HepG2 (cell line): ENCODE results near the gene RPS6KA2. TPM values are rescaled to one million over a fixed set of nuclear protein-coding genes. Genes with fewer than 3 reads are reported as not detected.

Source experiments
- ATAC-seq: fragments of 200-7000 bp; cut with Tn5 transposase; 3 replicates; pipeline ENCODE4 v1.9.1; 2020; ENCODE audit warnings: mild to moderate bottlenecking, moderate library complexity
- BruUV-seq: library from RNA; stranded (reverse); fragments of 400-500 nt; replicated peaks from 2 replicates; lab custom pipeline; 2021; lab: Mats Ljungman, UMichigan
- CTCF ChIA-PET: fragments of 300-600 bp; formaldehyde crosslinking; extraction: SDS; loops from one replicate; lab custom pipeline; 2021; ENCODE audit warnings: low total read pairs, inconsistent platforms, low intra/inter-chr PET ratio; lab: Yijun Ruan, JAX
- POLR2A ChIA-PET: fragments of 350-600 bp; sonication (Branson Sonifier 250); formaldehyde crosslinking; loops from one replicate; lab custom pipeline; 2020; ENCODE audit warnings: antibody characterized with exemption, inconsistent platforms; lab: Yijun Ruan, JAX
- DNase-seq: peaks from one replicate; pipeline ENCODE4 v3.0.0-alpha.2; 2015; ENCODE audit warnings: low spot score
- FAIRE-seq: peaks from 3 replicates; lab custom pipeline; 2011; peaks lifted over from hg19 to GRCh38; lab: Jason Lieb, UNC
- H2AFZ ChIP-seq: one replicate; pipeline ENCODE4 v1.6.1; 2011; ENCODE audit warnings: low read length, inconsistent platforms
- H3K27ac ChIP-seq: fragments of 300-600 bp; 3 replicates; pipeline ENCODE4 v1.8.0; 2011; ENCODE audit warnings: mixed run types, mild to moderate bottlenecking, mixed read lengths, low read length, inconsistent platforms; ENCODE audit not compliant: insufficient read depth; ENCODE audit errors: extremely low read length
- H3K27me3 ChIP-seq, 2 experiments: fragments of 200-600 bp in 1 of 2; 2 replicates in 1 of 2; 3 replicates in 1 of 2; pipeline versions ENCODE4 v1.6.0 to v1.8.0; 2011; ENCODE audit warnings: low read length in 2 of 2, mild to moderate bottlenecking in 2 of 2, moderate library complexity in 2 of 2, inconsistent platforms in 1 of 2; ENCODE audit not compliant: insufficient read depth in 2 of 2, control insufficient read depth in 1 of 2
- H3K36me3 ChIP-seq, 2 experiments: fragments of 200-600 bp in 1 of 2; replicated peaks in 1 of 2; 2 replicates in 1 of 2; 3 replicates in 1 of 2; pipeline versions ENCODE4 v1.5.1 to v1.8.0; 2011; ENCODE audit warnings: low read length in 2 of 2, inconsistent platforms in 1 of 2; ENCODE audit not compliant: insufficient read depth in 2 of 2, control insufficient read depth in 1 of 2
- H3K4me1 ChIP-seq: 2 replicates; pipeline ENCODE4 v1.5.1; 2012; ENCODE audit warnings: low read length, inconsistent platforms; ENCODE audit not compliant: insufficient read depth
- H3K4me2 ChIP-seq: 2 replicates; pipeline ENCODE4 v1.6.0; 2011; ENCODE audit warnings: low read depth, low read length, inconsistent platforms
- H3K4me3 ChIP-seq, 3 experiments: fragments of 200-600 bp in 1 of 3; sonication (generic), shearing (Covaris generic) in 1 of 3; replicated peaks in 1 of 3; 2 replicates each; pipeline ENCODE4 v1.5.1; 2011 to 2016; ENCODE audit warnings: low read length in 3 of 3, inconsistent platforms in 2 of 3, low read depth in 2 of 3, mild to moderate bottlenecking in 2 of 3, control low read depth in 1 of 3, mixed read lengths in 1 of 3; ENCODE audit not compliant: insufficient read depth in 1 of 3
- H3K79me2 ChIP-seq: one replicate; pipeline ENCODE4 v1.6.1; 2011; ENCODE audit warnings: low read length, inconsistent platforms; ENCODE audit not compliant: insufficient read depth
- H3K9ac ChIP-seq: 2 replicates; pipeline ENCODE4 v1.6.0; 2011; ENCODE audit warnings: mild to moderate bottlenecking, low read depth, low read length, inconsistent platforms; ENCODE audit not compliant: insufficient read depth
- H3K9me3 ChIP-seq: 2 replicates; pipeline ENCODE4 v1.5.1; 2012; ENCODE audit warnings: mild to moderate bottlenecking, low read length
- H4K20me1 ChIP-seq: 2 replicates; pipeline ENCODE4 v1.6.0; 2011; ENCODE audit warnings: inconsistent platforms, mild to moderate bottlenecking, low read length, moderate library complexity; ENCODE audit not compliant: insufficient read depth
- ARID2 ChIP-seq: sonication (generic); formaldehyde crosslinking; IDR thresholded peaks from 2 replicates; pipeline ENCODE4 v1.8.1; 2022; ENCODE audit warnings: mild to moderate bottlenecking, missing genetic modification reagents, borderline replicate concordance
- ARID3A ChIP-seq: IDR thresholded peaks from 2 replicates; pipeline ENCODE4 v1.6.1; 2012; ENCODE audit warnings: low read depth, low read length, improper control_type of control experiment
- ATAD3A ChIP-seq: sonication (generic); formaldehyde crosslinking; IDR thresholded peaks from 2 replicates; pipeline ENCODE4 v1.4.0; 2020; ENCODE audit warnings: missing genetic modification reagents
- CCDC6 ChIP-seq: sonication (generic); formaldehyde crosslinking; IDR thresholded peaks from 2 replicates; pipeline ENCODE4 v1.8.1; 2022; ENCODE audit warnings: mild to moderate bottlenecking, missing genetic modification reagents, moderate library complexity
- CEBPZ ChIP-seq: IDR thresholded peaks from 2 replicates; pipeline ENCODE4 v1.6.1; 2012; ENCODE audit warnings: low read length, improper control_type of control experiment
- KLF9 ChIP-seq: IDR thresholded peaks from 2 replicates; pipeline ENCODE4 v1.6.1; 2016; ENCODE audit warnings: low read depth
- NCOA2 ChIP-seq: sonication (generic); formaldehyde crosslinking; IDR thresholded peaks from 2 replicates; pipeline ENCODE4 v1.8.0; 2022; ENCODE audit warnings: inconsistent platforms
- SIX4 ChIP-seq: sonication (generic); formaldehyde crosslinking; IDR thresholded peaks from 2 replicates; pipeline ENCODE4 v1.4.0; 2020; ENCODE audit warnings: missing genetic modification reagents
- XBP1 ChIP-seq: sonication (generic); formaldehyde crosslinking; IDR thresholded peaks from 2 replicates; pipeline ENCODE4 v1.5.0; 2020; ENCODE audit warnings: missing genetic modification reagents
- ZBTB7B ChIP-seq: sonication (generic); formaldehyde crosslinking; IDR thresholded peaks from 2 replicates; pipeline ENCODE4 v1.4.0; 2020; ENCODE audit warnings: missing genetic modification reagents
- ZNF136 ChIP-seq: sonication (generic); formaldehyde crosslinking; IDR thresholded peaks from 2 replicates; pipeline ENCODE4 v1.8.1; 2022; ENCODE audit warnings: low read depth, mild to moderate bottlenecking, moderate library complexity, missing genetic modification reagents
- ZNF576 ChIP-seq: sonication (generic); formaldehyde crosslinking; IDR thresholded peaks from 2 replicates; pipeline ENCODE4 v1.4.0; 2020; ENCODE audit warnings: mild to moderate bottlenecking, missing genetic modification reagents
- ZNF589 ChIP-seq: sonication (generic); formaldehyde crosslinking; conservative IDR thresholded peaks from 2 replicates; pipeline ENCODE4 v1.8.0; 2022; ENCODE audit warnings: mild to moderate bottlenecking, moderate library complexity, missing genetic modification reagents
- ZNF644 ChIP-seq: IDR thresholded peaks from 2 replicates; pipeline ENCODE4 v1.6.1; 2016; ENCODE audit warnings: low read depth
- ZNF792 ChIP-seq: IDR thresholded peaks from 2 replicates; pipeline ENCODE4 v1.6.1; 2016
- ZSCAN31 ChIP-seq: sonication (generic); formaldehyde crosslinking; IDR thresholded peaks from 2 replicates; pipeline ENCODE4 v1.5.0; 2020; ENCODE audit warnings: low read depth, mild to moderate bottlenecking, missing genetic modification reagents
- WGBS: methylation state at CpG from one replicate; pipeline ENCODE4 v1.1.6; 2017; ENCODE audit warnings: low lambda C conversion rate; 5-methylcytosine and 5-hydroxymethylcytosine counted together
- in situ Hi-C: cut with HindIII; loops from 2 replicates; pipeline ENCODE4 v1.10.0; 2017; ENCODE audit warnings: low pct_unique_long_range_greater_than_20kb; ENCODE audit not compliant: extremely low pct_ligation_motif_present
- intact Hi-C: fragments of 100-400 bp; cut with micrococcal nuclease; formaldehyde crosslinking; loops from one replicate; pipeline ENCODE4 v1.10.0; 2022; ENCODE audit not compliant: unreplicated experiment
- polyA plus RNA-seq, 8 experiments: library from polyadenylated mRNA; depleted of rRNA in 3 of 8; stranded (reverse) in 7 of 8; unstranded in 1 of 8; fragments of >200 nt; fragmentation: Illumina TruSeq in 4 of 8; extraction: Trizol in 4 of 8; gene quantifications; 2 replicates each; pipeline versions ENCODE4 v1.2.1 to v1.2.3, GENCODE V29; 2011 to 2016; ENCODE audit warnings: low read depth in 4 of 8, missing spikeins in 1 of 8, mixed read lengths in 1 of 8; ENCODE audit not compliant: insufficient read depth in 1 of 8
- total RNA-seq, 5 experiments: library from RNA; depleted of rRNA; stranded (reverse); fragments of >200 nt; fragmentation: Illumina TruSeq; extraction: Trizol; gene quantifications; 2 replicates each; pipeline ENCODE4 v1.2.3, GENCODE V29; 2016; ENCODE audit warnings: low read depth in 1 of 5
- TF ChIP-seq, protein P1 (sequence below): sonication (generic); formaldehyde crosslinking; IDR thresholded peaks from 2 replicates; pipeline ENCODE4 v1.5.0; 2020; ENCODE audit warnings: mild to moderate bottlenecking, missing genetic modification reagents
- TF ChIP-seq, protein P2 (sequence below): IDR thresholded peaks from 2 replicates; pipeline ENCODE4 v1.6.1; 2016; ENCODE audit warnings: low read depth

The RPS6KA2 gene
- total and polyA plus RNA-seq, 2 of the 13 experiments (the other 11 are each of a cell fraction or from before 2014, with no cell fraction given): 0.22 to 0.38 TPM

DNA sequence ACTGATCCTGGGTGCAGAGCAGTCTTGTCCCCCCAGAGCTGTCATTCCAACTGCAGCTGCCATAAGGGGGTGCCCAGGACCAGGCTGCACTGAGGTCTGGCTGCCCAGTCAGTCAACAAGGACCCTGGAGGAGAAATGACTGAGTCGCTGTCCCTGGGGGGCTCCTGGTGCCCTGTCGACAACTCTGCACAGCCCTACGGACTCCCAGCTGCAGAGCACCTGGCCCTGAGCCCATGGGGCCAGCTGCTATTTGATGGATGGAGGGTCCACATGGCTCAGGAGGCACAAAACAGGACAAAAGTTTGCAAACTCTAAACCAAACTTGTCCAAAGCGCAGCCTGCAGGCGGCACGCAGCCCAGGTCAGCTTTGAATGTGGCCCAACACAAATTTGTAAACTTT is 46.3 kb upstream of the RPS6KA2 start:
- BruUV-seq: no TSS peak
- 62% methylated on average over 4 of the region's 6 CpGs for WGBS
- POLR2A ChIA-PET: no interaction called here
- FAIRE-seq (no peak), ATAC-seq (no peak), DNase-seq (no peak)
- no peak overlapping the region for H2AFZ ChIP-seq
- no peaks in the 10 kb centered on the region for H3K9me3 ChIP-seq
- no peaks in the 10 kb centered on the region for H3K79me2 ChIP-seq
- H3K36me3 ChIP-seq: no peaks in the 10 kb centered on the region
- H3K4me3 ChIP-seq: no peak overlapping the region
- no peak overlapping the region for H3K27ac ChIP-seq
- no peaks in the 10 kb centered on the region for H4K20me1 ChIP-seq
- in situ Hi-C loops (no loop called here), intact Hi-C loops (no loop called here)
- H3K4me1 ChIP-seq: peaks cover 12% of the 10 kb centered on the region
- no peak overlapping the region for H3K9ac ChIP-seq
- H3K4me2 ChIP-seq: no peak overlapping the region
- TF ChIP-seq ARID3A (no peak), ZNF644 (CRISPR knock-in tag) (no peak), SIX4 (CRISPR knock-in tag) (no peak), ZNF589 (CRISPR knock-in tag) (no peak), ZNF792 (CRISPR knock-in tag) (no peak), XBP1 (no peak), ARID2 (CRISPR knock-in tag) (no peak), CCDC6 (CRISPR knock-in tag) (no peak), CEBPZ (no peak), NCOA2 (CRISPR knock-in tag) (no peak), ZNF576 (no peak), ZNF136 (CRISPR knock-in tag) (no peak), ATAD3A (CRISPR knock-in tag) (no peak), ZSCAN31 (CRISPR knock-in tag) (no peak), ZBTB7B (CRISPR knock-in tag) (no peak), KLF9 (CRISPR knock-in tag) (no peak)
- TF ChIP-seq, protein P1, sequence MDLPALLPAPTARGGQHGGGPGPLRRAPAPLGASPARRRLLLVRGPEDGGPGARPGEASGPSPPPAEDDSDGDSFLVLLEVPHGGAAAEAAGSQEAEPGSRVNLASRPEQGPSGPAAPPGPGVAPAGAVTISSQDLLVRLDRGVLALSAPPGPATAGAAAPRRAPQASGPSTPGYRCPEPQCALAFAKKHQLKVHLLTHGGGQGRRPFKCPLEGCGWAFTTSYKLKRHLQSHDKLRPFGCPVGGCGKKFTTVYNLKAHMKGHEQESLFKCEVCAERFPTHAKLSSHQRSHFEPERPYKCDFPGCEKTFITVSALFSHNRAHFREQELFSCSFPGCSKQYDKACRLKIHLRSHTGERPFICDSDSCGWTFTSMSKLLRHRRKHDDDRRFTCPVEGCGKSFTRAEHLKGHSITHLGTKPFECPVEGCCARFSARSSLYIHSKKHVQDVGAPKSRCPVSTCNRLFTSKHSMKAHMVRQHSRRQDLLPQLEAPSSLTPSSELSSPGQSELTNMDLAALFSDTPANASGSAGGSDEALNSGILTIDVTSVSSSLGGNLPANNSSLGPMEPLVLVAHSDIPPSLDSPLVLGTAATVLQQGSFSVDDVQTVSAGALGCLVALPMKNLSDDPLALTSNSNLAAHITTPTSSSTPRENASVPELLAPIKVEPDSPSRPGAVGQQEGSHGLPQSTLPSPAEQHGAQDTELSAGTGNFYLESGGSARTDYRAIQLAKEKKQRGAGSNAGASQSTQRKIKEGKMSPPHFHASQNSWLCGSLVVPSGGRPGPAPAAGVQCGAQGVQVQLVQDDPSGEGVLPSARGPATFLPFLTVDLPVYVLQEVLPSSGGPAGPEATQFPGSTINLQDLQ (CRISPR knock-in tag): no peak
- TF ChIP-seq, protein P2, sequence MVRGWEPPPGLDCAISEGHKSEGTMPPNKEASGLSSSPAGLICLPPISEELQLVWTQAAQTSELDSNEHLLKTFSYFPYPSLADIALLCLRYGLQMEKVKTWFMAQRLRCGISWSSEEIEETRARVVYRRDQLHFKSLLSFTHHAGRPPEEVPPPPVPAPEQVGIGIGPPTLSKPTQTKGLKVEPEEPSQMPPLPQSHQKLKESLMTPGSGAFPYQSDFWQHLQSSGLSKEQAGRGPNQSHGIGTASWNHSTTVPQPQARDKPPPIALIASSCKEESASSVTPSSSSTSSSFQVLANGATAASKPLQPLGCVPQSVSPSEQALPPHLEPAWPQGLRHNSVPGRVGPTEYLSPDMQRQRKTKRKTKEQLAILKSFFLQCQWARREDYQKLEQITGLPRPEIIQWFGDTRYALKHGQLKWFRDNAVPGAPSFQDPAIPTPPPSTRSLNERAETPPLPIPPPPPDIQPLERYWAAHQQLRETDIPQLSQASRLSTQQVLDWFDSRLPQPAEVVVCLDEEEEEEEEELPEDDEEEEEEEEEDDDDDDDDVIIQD: no peak
- peaks cover 20 to 80% of the 10 kb centered on the region in 2 experiments for H3K27me3 ChIP-seq
- CTCF ChIA-PET: no interaction called here
